GM23338 (cell line): ENCODE measurements around the gene ENDOU. TPM values are rescaled to one million over a fixed set of nuclear protein-coding genes. Genes with fewer than 3 reads are reported as not detected.

Source experiments
- ATAC-seq: fragments of 200-7000 bp; cut with Tn5 transposase; 3 replicates; pipeline ENCODE4 v1.9.1; 2020
- DNase-seq: peaks from one replicate; pipeline ENCODE4 v3.0.0-alpha.2; 2015; ENCODE audit warnings: low spot score
- H2AFZ ChIP-seq: fragments of 200-600 bp; sonication (generic); 2 replicates; pipeline ENCODE4 v1.8.0; 2016; ENCODE audit warnings: antibody characterized with exemption, mild to moderate bottlenecking, moderate library complexity
- H3F3A ChIP-seq: fragments of 200-600 bp; sonication (generic); replicated peaks from 2 replicates; pipeline ENCODE4 v1.8.0; 2017; ENCODE audit warnings: antibody characterized with exemption, mixed run types, low read depth
- H3K27ac ChIP-seq: fragments of 200-600 bp; sonication (generic); 2 replicates; pipeline ENCODE4 v1.6.1; 2016; ENCODE audit warnings: low read depth
- H3K27me3 ChIP-seq: fragments of 200-600 bp; sonication (generic); 2 replicates; pipeline ENCODE4 v1.8.0; 2016; ENCODE audit warnings: mild to moderate bottlenecking, mixed run types, moderate library complexity; ENCODE audit not compliant: insufficient read depth
- H3K36me3 ChIP-seq: fragments of 200-600 bp; sonication (generic); 2 replicates; pipeline ENCODE4 v1.8.0; 2016; ENCODE audit warnings: mild to moderate bottlenecking; ENCODE audit not compliant: insufficient read depth
- H3K4me1 ChIP-seq: fragments of 200-600 bp; sonication (generic); 2 replicates; pipeline ENCODE4 v1.8.0; 2016; ENCODE audit warnings: mild to moderate bottlenecking, moderate library complexity; ENCODE audit not compliant: insufficient read depth
- H3K4me2 ChIP-seq: fragments of 200-600 bp; sonication (generic); 2 replicates; pipeline ENCODE4 v1.7.1; 2017; ENCODE audit warnings: mixed run types
- H3K4me3 ChIP-seq: fragments of 200-600 bp; sonication (generic); 2 replicates; pipeline ENCODE4 v1.6.1; 2016; ENCODE audit warnings: mixed run types
- H3K79me2 ChIP-seq: fragments of 200-600 bp; sonication (generic); replicated peaks from 2 replicates; pipeline ENCODE4 v1.8.0; 2017; ENCODE audit warnings: mild to moderate bottlenecking; ENCODE audit not compliant: insufficient read depth
- H3K9me2 ChIP-seq: fragments of 200-600 bp; sonication (generic); 2 replicates; pipeline ENCODE4 v1.8.0; 2017; ENCODE audit not compliant: insufficient read depth
- H4K20me1 ChIP-seq: fragments of 200-600 bp; sonication (generic); replicated peaks from 2 replicates; pipeline ENCODE4 v1.8.0; 2017; ENCODE audit warnings: mild to moderate bottlenecking; ENCODE audit not compliant: insufficient read depth
- H3K27ac Mint-ChIP-seq: 2 replicates; pipeline ENCODE4 v1.8.0; 2020; ENCODE audit warnings: inconsistent platforms, mild to moderate bottlenecking, moderate library complexity, mixed read lengths
- H3K27me3 Mint-ChIP-seq: 3 replicates; pipeline ENCODE4 v1.8.0; 2022; ENCODE audit warnings: low read depth, mild to moderate bottlenecking, moderate library complexity, mixed read lengths, inconsistent platforms; ENCODE audit not compliant: insufficient read depth, poor library complexity
- H3K36me3 Mint-ChIP-seq: 3 replicates; pipeline ENCODE4 v1.8.0; 2021; ENCODE audit warnings: low read depth, mild to moderate bottlenecking, inconsistent platforms, moderate library complexity, mixed read lengths
- H3K4me1 Mint-ChIP-seq: 3 replicates; pipeline ENCODE4 v1.8.0; 2020; ENCODE audit warnings: mild to moderate bottlenecking, inconsistent platforms, mixed read lengths
- H3K4me3 Mint-ChIP-seq: 3 replicates; pipeline ENCODE4 v1.8.0; 2021; ENCODE audit warnings: moderate library complexity, mild to moderate bottlenecking, inconsistent platforms, mixed read lengths
- H3K9me3 Mint-ChIP-seq: 3 replicates; pipeline ENCODE4 v1.8.0; 2020; ENCODE audit warnings: moderate library complexity, mild to moderate bottlenecking, inconsistent platforms, mixed read lengths
- NANOG ChIP-seq: IDR thresholded peaks from 2 replicates; pipeline ENCODE4 v1.6.1; 2016; ENCODE audit warnings: antibody characterized with exemption, borderline replicate concordance
- ZNF462 ChIP-seq: fragments of 250-450 bp; sonication (Bioruptor Pico); IDR thresholded peaks from 2 replicates; pipeline ENCODE4 v1.5.0; 2020; ENCODE audit warnings: mild to moderate bottlenecking, moderate library complexity
- polyA plus RNA-seq: library from polyadenylated mRNA; unstranded; fragments of >200 nt; fragmentation: Nextera tagmentation; extraction: Ambion mirVana; gene quantifications from 2 replicates; pipeline ENCODE4 v1.2.1, GENCODE V29; 2016
- total RNA-seq: library from RNA; depleted of rRNA; stranded (reverse); fragments of >200 nt; shearing (Covaris generic); gene quantifications from 2 replicates; pipeline ENCODE4 v1.2.3, GENCODE V29; 2014
- TF ChIP-seq, protein P1 (sequence below): IDR thresholded peaks from 2 replicates; pipeline ENCODE4 v1.6.1; 2016; ENCODE audit warnings: antibody characterized with exemption

ENDOU gene
- total and polyA plus RNA-seq, 2 experiments from 2014 or later: not detected

GRCh38 chr12:47748899-47749298 lies 23.6 kb upstream of the ENDOU start (continued):
- TF ChIP-seq ZNF462 (CRISPR knock-in tag): no peak

GRCh38 chr12:47748507-47748828 lies 23.2 kb upstream of the ENDOU start:
- no peaks in the 10 kb centered on the region for H3K9me2 ChIP-seq
- H3K27ac ChIP-seq: no peak overlapping the region
- no peak overlapping the region for H3K4me2 ChIP-seq
- no peaks in the 10 kb centered on the region for H4K20me1 ChIP-seq
- no peak overlapping the region for H3K27ac Mint-ChIP-seq
- H3K27me3 ChIP-seq: no peaks in the 10 kb centered on the region
- H3K4me1 Mint-ChIP-seq: peaks cover 49% of the 10 kb centered on the region
- DNase-seq (no peak), ATAC-seq (no peak)
- H3K9me3 Mint-ChIP-seq: no peaks in the 10 kb centered on the region; the same call in 2 of the 3 replicates
- H3K36me3 Mint-ChIP-seq: peaks cover 4% of the 10 kb centered on the region; the same call in 1 of the 3 replicates
- H3K4me3 Mint-ChIP-seq: no peak overlapping the region
- no peaks in the 10 kb centered on the region for H3F3A ChIP-seq
- H3K36me3 ChIP-seq: no peaks in the 10 kb centered on the region
- H3K4me1 ChIP-seq: peaks cover 11% of the 10 kb centered on the region
- peaks cover 27% of the 10 kb centered on the region for H3K27me3 Mint-ChIP-seq
- H3K4me3 ChIP-seq: no peak overlapping the region
- no peak overlapping the region for H2AFZ ChIP-seq
- no peak for TF ChIP-seq NANOG
- TF ChIP-seq, protein P1, sequence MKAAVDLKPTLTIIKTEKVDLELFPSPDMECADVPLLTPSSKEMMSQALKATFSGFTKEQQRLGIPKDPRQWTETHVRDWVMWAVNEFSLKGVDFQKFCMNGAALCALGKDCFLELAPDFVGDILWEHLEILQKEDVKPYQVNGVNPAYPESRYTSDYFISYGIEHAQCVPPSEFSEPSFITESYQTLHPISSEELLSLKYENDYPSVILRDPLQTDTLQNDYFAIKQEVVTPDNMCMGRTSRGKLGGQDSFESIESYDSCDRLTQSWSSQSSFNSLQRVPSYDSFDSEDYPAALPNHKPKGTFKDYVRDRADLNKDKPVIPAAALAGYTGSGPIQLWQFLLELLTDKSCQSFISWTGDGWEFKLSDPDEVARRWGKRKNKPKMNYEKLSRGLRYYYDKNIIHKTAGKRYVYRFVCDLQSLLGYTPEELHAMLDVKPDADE: no peak
- no peaks in the 10 kb centered on the region for H3K79me2 ChIP-seq
